Fibroblast of skin of right biceps (primary cell): Measurements from ENCODE around the gene IKZF4.
A peak's percentile ranks its signal among the peaks of the same experiment; 100 is the strongest.
"Not testable (repeated sequence)": the region's sequence is repeated elsewhere in the genome, so short reads cannot be mapped to it uniquely, and the experiment has no call there.

Experiments used
- DNase-seq: peaks from one replicate; pipeline ENCODE4 v3.0.0-alpha.2; 2013

Gene IKZF4

DNA sequence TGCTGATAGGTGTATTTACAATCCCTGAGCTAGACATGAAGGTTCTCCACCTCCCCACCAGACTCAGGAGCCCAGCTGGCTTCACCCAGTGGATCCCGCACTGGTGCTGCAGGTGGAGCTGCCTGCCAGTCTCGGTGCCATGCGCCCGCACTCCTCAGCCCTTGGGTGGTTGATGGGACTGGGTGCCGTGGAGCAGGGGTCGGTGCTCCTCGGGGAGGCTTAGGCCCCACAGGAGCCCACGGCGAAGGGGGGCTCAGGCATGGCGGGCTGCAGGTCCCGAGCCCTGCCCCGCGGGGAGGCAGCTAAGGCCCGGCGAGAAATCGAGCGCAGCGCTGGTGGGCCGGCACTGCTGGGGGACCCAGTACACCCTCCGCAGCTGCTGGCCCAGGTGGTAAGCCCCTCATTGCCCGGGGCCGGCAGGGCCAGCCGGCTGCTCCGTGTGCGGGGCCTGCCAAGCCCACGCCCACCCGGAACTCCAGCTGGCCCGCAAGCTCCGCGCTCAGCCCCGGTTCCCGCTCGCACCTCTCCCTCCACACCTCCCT is 20.8 kb upstream of the IKZF4 start:
- not testable (repeated sequence) for DNase-seq

DNA sequence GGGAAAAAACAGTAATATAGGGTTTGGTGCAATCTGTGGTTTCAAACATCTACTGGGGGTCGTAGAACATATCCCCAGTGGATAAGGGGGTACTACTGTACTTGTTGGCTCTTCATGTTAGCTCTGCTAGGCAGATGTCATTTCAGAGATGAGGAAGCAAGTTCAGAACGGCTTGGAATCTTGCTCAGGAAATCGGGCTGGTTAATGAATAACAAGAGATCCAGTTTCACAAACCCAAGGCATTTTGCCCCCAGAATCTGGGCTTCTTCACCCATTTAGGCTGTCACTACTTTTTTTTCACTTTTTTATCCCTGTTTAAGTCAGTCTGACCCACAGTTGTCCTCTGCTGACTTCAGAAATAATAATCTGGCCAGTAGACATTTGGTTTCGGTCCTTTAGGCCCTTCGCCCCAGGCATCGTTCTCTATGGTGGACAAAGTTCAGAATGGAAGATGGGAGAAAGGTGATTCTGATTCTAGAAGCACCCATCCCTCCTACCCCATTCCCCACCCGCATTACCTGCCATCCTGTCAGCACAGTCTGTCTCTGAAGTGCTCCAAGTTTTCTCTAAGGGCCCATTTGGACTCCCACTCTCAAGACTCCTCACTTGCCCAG is 19.2 kb upstream of the IKZF4 start:
- no peak for DNase-seq

DNA sequence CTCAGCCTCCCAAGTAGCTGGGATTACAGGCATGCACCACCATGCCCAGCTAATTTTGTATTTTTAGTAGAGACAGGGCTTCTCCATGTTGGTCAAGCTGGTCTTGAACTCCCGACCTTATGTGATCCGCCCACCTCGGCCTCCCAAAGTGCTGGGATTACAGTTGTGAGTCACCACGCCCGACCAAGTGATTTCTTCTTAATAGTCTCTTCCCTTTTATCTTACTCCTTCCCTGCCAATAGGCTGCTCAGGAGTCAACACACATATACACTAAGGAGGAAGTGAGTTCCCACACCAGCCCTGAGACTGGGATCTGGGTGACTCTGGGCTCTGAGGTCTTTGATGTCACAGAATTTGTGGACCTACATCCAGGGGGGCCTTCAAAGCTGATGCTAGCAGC is 17.5 kb upstream of the IKZF4 start:
- not testable (repeated sequence) for DNase-seq

DNA sequence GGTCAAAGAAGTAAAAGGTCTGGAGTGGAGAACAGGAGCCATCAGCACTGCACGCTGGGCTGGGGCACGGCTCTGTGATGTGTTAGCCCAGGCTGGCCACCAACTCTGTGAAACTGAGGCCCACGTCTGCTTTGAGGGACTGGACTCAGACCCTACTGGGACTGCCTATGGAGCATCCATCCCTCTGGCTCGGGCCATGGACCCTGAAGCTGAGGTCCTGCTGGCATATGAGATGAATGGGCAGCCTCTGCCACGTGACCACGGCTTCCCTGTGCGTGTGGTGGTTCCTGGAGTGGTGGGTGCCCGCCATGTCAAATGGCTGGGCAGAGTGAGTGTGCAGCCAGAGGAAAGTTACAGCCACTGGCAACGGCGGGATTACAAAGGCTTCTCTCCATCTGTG is 16.6 kb upstream of the IKZF4 start:
- DNase-seq, result no peak

DNA sequence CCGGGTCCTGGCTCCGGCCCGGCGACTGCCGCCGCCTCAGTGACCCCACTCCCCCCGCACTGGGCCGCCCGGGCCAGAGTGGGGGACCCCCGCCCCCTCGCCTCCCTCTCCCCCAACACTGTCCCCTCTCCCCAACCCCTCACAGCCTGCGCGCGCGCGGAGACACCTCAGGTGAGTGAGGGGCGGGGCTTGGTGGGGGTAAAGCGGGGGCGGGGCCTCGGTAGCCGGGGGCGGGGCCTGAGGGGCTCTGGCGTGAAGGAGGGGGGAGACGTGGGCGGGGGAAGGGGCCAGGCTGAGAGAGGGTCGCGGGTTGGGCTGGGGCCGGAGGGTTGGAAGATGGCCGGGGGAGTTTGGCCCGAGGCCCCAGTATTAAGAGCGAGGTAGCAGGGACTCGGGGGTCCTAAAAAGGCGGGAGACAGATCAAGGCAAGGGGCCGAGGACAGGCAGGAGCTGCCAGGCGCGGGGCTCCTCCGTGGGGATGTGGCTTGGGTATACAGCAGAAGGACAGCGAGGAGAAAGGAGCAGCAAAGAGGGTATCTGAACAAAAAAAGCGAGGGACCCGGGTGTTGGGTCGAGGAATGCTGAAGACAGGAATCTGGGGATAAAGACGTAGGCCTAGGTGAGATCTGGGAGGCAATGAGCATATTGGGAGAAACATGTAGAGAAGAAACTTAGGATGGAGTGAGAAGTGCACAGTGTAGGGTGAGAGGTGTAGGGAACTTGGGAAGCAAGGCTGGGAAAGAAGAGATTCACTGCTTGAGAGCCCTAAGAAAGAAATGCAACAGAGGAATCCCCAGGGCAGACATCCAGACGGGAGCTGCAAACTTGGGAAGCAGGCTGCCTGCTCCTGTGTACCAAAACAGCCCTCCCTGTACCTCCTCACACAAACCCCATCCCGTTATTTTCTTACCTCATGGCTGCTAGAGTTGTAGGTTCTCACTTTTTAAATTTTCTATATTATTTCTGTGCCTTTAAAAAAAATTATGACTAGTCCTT is 13.0 kb upstream of the IKZF4 start:
- DNase-seq, result no peak

DNA sequence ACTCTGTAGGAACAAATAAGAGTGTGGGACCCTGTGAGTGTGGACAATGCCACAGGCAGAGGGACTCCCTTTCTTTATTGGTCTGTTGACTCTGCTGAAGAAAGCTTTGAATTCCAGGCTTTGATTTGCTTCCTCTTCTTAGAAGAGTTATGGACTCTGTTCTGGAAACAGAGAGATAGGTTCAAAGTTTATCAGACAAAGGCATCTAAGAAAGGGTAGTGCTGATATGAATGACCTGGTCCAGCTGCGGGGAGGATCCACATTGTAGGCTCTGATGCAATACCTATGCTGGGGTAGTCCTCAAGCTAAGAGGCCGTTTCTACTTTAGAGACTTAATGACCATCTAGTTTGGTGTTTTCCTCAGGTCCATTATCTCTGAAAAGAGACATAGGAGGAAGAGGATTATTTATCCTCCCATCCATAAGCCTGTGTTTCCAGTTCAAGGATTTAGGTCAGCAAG is 10.7 kb upstream of the IKZF4 start:
- DNase-seq, result no peak

DNA sequence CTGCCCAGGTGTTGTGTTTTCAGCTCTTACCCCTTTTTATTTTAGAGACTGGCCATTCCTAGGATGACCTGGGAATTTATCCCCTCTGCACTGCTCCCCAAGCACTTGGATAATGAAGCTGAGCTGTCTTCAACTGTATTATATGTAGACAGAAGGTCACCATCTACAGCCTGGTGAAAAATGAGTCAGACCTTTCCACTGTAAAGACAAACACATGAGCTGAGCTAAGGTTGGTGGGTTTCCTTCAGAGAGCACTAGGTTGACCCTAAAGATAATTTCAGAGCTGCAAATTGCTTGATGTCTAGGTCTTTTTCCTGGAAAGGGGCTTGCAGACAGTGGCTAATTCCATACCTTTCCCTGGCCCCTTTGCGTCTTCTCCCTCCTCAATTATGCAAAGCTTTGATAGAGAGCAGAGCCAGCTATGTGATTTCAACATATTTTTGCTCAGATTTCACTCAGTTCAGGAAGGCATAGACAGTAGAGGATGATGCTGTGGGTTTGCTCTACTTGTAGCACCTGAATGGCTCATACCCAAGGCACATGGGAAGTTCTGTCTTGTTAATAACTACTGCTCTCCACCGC is 9.2 kb upstream of the IKZF4 start:
- no peak for DNase-seq

DNA sequence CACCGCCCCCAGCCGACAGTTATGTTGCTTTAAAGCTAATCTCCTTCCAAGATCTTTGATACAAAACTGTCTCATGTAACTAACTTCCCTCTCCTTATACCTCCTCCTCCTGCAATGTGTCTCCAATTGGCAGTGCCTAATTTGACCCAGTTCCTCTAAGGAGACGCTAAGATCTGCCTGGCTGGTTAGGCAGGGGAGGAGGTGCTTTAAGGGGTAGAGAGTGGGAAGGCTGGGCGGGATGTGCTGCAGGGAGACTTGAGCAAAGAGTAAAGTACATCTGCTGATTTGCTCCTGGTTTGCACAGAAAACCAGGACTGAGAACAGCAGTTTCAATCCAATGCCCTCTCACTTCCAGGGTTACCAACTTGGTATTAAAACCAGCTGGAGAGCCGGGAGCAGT is 7.4 kb upstream of the IKZF4 start:
- no peak for DNase-seq

DNA sequence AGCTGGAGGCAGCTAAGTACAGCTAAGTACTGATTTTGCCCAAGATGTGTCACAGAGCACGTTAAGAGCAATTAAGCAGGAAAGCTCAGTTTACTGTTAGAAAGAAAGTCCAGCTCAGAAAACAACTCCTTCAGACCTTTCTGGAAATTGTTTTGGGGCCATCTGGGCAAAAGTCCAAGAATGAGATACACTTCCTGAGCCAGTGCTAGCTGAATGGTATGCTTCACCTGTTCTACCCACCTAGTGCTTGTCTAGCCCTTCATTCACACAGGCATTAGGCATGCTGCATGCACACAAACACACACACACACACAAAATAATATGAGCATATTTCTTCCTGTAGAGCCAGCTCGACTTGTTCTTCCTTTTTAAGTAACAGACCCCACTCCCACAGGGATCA is 6.6 kb upstream of the IKZF4 start:
- DNase-seq, result no peak

DNA sequence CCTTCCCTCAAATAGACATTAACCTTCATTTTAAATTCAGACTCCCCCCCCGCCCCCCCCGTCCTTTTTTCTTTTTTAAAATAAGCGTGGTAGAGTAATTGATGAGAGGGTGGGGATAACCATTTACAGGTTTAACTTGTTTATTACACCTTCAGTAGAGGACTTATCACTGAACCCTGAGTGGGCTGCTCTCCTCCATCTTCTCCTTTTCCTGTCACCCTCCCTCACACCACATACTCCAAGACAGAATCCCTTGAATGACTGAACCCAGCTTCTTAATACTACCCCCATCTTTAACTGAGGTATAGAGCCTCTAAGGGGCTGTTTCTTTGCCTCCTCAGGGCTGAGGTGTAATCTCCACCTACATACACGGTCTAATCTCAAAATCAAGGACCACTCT is 3.7 kb upstream of the IKZF4 start:
- DNase-seq, result no peak

DNA sequence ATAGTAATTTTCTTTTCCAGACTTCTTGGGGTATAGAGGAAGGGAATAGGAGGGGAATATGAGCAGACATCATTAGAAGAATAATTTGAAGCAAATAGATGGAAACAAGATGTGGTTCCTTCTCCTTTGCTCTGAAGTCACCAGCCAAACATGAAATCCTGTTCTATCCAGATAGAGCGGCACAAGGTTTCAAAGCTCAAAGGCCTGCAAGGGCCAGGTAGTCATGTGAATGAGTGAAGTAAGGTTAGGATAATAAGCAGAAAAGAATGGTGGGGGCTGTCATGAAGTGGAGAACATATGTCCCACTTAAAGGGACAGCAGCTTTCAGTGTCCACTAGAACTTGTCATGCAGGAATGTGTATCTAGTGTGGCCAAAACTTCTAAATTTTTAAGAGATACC is 2.5 kb upstream of the IKZF4 start:
- DNase-seq, result no peak

DNA sequence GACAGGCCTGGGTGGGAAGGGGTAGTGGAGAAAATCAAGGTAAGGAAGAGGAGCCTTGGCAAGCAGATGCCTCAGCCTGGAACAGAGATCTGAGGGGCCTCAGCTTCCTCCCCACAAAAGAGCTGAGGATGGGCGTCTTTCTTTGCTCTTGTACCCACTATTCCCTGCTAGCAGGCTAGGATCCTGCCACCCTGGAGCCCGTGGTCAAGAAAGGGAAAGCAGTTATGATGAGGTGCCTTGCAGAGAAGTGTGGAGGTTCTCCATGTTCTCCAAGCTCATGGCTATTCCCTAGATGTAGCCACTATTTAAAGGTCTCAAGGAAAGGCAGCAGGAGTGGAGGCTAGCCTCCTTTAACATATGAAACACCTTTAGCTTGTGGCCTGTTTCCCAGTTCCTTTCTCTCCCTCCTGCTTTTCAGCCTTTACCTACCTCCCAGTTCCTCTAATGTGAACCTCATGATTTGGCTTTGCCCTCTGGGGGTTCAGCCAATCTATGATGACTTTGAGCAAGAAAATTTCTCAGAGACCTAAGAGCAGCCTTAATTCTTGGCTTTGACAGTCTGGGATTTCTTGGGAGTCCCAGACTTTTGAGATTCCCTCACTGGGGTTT is 1.1 kb downstream of the IKZF4 start:
- DNase-seq, result no peak

DNA sequence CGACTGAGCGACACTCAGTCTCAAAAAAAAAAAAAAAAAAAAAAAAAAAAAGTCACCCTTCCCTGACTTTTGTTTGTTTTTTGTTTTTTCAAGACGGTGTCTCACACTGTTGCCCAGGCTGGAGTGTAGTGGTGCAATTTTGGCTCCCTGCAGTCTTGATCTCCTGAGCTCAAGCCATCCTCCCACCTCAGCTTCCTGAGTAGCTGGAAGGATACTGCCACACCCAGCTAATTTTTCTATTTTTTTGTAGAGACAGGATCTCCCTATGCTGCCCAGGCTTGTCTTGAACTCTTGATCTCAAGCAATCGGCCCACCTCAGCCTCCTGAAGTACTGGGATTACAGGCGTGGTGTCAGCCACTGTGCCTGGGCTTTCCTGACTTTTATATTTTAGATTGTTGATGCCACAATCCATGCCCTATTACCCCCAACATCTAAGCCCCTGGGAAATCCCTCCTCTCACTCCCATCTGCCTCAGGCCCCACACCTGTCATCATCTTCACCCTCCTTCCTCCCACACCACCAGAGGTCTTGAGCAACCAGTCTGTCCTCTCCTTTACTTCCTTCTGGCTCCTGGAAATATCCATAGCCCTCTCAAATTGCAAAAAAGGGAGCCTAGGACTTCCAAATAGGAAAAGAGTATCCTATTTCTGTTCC is 7.8 kb downstream of the IKZF4 start:
- DNase-seq, result no peak

DNA sequence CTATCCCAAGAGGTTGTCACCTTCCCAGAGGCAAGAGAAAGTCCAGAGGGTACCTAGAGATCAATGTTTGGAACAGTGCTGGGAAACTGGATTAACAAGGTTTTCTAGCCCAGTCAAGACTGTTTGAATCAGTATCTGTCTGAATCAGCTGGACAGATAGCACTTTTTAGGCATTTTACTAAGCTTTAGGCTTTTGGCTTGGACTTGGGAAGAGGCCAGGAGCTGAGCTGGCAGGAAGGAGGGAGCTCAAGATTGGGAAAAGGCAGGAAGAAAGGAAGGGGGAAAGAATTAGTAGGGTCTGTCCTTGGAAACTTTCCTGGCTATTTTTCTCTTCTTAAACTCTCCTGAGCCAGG is 8.3 kb downstream of the IKZF4 start:
- peak; percentile 71 for DNase-seq

DNA sequence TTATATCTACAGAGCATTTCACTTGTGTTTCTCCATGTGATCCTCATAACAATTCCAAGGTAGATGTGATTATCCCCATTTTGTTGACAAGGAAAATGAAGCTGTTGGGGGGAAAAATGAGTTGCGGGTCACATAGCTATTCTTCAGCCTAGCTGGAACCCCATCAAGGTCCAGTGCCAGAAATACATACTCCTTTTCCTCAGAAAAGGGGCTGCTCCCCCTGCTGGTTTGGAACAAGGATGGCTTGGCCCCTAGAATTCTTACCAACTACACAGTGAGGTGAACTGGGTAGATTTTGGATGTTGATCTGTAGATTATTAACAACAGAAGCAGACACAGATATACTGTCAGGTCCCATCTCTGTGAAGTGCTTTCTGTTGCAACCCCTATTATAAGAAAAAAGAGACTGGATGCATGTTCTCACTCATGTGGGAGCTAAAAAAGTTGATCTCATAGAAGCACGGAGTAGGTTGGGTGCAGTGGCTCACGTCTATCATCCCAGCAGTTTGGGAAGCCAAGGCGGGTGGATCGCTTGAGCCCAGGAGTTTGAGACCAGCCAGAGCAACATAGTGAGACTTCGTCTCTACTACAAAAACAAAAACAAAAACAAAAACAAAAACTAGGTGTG is 8.9 kb downstream of the IKZF4 start:
- DNase-seq, result peak; percentile 65

DNA sequence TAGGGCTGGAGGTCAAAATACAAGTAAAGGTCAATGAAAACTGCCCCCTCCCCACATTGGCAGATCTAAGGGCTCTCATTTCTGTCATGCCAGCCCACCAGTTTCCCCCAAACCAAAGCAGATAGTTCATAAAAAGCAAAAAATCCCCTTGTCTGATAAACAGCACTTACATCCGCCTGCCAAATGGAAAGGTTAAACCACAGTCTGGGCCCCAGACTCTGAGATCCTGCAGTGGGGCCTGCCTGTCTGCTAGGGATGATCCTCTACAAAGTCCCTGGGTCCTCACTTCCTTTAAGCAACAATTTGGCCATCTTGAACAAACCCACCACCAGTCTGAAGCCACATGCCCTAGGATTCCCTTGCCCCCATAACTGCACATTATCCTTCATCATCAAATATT is 11.1 kb downstream of the IKZF4 start:
- DNase-seq, result no peak

DNA sequence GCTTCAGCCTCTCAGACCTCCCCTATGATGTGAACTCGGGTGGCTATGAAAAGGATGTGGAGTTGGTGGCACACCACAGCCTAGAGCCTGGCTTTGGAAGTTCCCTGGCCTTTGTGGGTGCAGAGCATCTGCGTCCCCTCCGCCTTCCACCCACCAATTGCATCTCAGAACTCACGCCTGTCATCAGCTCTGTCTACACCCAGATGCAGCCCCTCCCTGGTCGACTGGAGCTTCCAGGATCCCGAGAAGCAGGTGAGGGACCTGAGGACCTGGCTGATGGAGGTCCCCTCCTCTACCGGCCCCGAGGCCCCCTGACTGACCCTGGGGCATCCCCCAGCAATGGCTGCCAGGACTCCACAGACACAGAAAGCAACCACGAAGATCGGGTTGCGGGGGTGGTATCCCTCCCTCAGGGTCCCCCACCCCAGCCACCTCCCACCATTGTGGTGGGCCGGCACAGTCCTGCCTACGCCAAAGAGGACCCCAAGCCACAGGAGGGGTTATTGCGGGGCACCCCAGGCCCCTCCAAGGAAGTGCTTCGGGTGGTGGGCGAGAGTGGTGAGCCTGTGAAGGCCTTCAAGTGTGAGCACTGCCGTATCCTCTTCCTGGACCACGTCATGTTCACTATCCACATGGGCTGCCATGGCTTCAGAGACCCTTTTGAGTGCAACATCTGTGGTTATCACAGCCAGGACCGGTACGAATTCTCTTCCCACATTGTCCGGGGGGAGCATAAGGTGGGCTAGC is 13.9 kb downstream of the IKZF4 start:
- DNase-seq, result no peak

DNA sequence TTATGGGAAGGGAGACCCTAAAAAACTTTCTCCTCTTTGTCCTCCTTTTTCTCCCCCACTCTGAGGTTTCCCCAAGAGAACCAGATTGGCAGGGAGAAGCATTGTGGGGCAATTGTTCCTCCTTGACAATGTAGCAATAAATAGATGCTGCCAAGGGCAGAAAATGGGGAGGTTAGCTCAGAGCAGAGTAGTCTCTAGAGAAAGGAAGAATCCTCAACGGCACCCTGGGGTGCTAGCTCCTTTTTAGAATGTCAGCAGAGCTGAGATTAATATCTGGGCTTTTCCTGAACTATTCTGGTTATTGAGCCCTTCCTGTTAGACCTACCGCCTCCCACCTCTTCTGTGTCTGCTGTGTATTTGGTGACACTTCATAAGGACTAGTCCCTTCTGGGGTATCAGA is 16.3 kb downstream of the IKZF4 start:
- no peak for DNase-seq

DNA sequence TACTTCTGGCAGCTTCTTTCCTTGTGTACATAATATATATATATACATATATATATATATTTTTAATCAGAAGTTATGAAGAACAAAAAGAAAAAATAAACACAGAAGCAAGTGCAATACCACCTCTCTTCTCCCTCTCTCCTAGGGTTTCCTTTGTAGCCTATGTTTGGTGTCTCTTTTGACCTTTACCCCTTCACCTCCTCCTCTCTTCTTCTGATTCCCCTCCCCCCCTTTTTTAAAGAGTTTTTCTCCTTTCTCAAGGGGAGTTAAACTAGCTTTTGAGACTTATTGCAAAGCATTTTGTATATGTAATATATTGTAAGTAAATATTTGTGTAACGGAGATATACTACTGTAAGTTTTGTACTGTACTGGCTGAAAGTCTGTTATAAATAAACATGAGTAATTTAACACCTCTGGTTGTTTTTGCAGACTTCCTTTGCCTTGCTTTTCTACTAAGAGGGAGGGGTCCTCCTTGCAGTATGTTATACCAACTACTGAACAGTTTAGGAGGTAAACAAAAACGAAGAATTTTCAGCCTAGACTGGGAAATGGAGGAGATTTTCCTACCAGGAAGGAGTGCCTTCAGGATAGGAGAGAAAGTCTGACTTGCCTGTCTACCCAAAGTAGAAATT is 17.3 kb downstream of the IKZF4 start:
- DNase-seq, result no peak

DNA sequence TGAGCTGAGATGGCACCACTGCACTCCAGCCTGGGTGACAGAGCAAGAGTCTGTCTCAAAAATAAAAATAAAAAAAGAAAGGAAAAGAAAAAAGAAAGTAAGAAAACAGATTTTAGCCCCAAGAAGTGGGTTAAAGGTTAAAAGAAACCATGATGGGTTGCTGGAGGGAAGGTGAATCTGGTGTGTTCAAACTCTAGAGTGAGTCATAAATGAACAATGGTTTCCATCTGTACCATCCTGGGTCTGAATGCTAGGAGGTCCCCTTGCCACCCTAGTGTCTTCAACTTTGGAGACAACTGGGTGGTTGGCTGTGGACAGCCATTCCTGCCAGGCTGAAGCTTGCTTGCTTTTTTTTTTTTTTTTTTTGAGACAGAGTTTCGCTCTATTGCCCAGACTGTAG is 19.3 kb downstream of the IKZF4 start:
- no peak for DNase-seq

DNA sequence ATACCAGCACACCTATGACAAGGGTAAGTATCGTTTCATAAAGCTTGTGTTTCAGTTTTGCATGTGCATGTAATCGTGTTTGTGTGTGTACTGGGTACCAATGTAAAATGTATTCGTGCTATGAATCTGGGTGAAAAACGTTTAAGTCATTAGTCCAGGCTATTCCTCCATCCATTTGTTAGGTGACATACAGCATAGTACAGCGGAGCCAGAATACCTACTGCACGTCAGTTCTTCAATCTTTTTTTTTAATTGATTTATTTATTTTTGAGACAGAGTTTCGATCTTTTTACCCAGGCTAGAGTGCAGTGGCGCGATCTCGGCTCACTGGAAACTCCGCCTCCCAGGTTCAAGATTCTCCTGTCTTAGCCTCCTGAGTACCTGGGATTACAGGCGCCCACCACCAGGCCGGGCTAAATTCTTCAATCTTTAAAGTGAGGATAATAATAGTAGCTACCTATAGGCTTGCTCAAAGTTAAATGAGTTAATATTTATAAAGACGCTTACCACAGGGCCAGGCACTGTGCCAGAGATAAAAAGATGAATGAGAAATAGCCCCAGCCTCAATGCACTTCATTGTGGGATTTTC is 20.2 kb downstream of the IKZF4 start:
- no peak for DNase-seq
